ENCODE data around the gene HLA-C. TPM values are rescaled to one million over a fixed set of nuclear protein-coding genes. Genes with fewer than 3 reads are reported as not detected.
"Not testable (repeated sequence)": the region's sequence is repeated elsewhere in the genome, so short reads cannot be mapped to it uniquely, and the experiment has no call there.

HLA-C gene
- total RNA-seq, result 1,739 TPM

GRCh38 chr6:31271641-31272357, at the start of gene HLA-C:
Gene HLA-C, minus strand, starts transcription at chr6:31272092. Its CDS starts 21 bp downstream, at chr6:31272071.
- DNase-seq (ENCODE audit: low read depth in 2 of 3, low spot score in 2 of 3), result peak; percentile 88 to 99 (median 95)

- no peak for DNase-seq (ENCODE audit: low read depth in 2 of 3, low spot score in 2 of 3)
Observed at GRCh38 chr6:31321005-31321707, 49.3 kb upstream of the HLA-C start.

- DNase-seq (ENCODE audit: low read depth in 2 of 3, low spot score in 2 of 3), result no peak
Observed at GRCh38 chr6:31317036-31317435, 45.1 kb upstream of the HLA-C start.

GRCh38 chr6:31309641-31310040, 37.7 kb upstream of the HLA-C start:
- DNase-seq (ENCODE audit: low read depth in 2 of 3, low spot score in 2 of 3), result no peak

- DNase-seq (ENCODE audit: low read depth in 2 of 3, low spot score in 2 of 3), result no peak
Observed at GRCh38 chr6:31308845-31309175, 36.9 kb upstream of the HLA-C start.

- peak; percentile 32 to 68 (median 57) for DNase-seq (ENCODE audit: low read depth in 2 of 3, low spot score in 2 of 3)
Observed at GRCh38 chr6:31308050-31308844, 36.4 kb upstream of the HLA-C start.

GRCh38 chr6:31307669-31308049, 35.8 kb upstream of the HLA-C start:
- no peak for DNase-seq (ENCODE audit: low read depth in 2 of 3, low spot score in 2 of 3)

GRCh38 chr6:31305703-31306219, 33.9 kb upstream of the HLA-C start:
- no peak for DNase-seq (ENCODE audit: low read depth in 2 of 3, low spot score in 2 of 3)

GRCh38 chr6:31304683-31305082, 32.8 kb upstream of the HLA-C start:
- peak in 1 of 3 donors; percentile 17 for DNase-seq (ENCODE audit: low read depth in 2 of 3, low spot score in 2 of 3)

GRCh38 chr6:31300797-31301196, 28.9 kb upstream of the HLA-C start:
- no peak for DNase-seq (ENCODE audit: low read depth in 2 of 3, low spot score in 2 of 3)

GRCh38 chr6:31299947-31300346, 28.1 kb upstream of the HLA-C start:
- no peak for DNase-seq (ENCODE audit: low read depth in 2 of 3, low spot score in 2 of 3)

GRCh38 chr6:31299511-31299910, 27.6 kb upstream of the HLA-C start:
- DNase-seq (ENCODE audit: low read depth in 2 of 3, low spot score in 2 of 3), result no peak

GRCh38 chr6:31294056-31294455, 22.2 kb upstream of the HLA-C start:
- no peak for DNase-seq (ENCODE audit: low read depth in 2 of 3, low spot score in 2 of 3)

- no peak for DNase-seq (ENCODE audit: low read depth in 2 of 3, low spot score in 2 of 3)
Observed at GRCh38 chr6:31293343-31293742, 21.5 kb upstream of the HLA-C start.

- DNase-seq (ENCODE audit: low read depth in 2 of 3, low spot score in 2 of 3), result no peak
Observed at GRCh38 chr6:31289788-31290187, 17.9 kb upstream of the HLA-C start.

GRCh38 chr6:31287619-31288018, 15.7 kb upstream of the HLA-C start:
- DNase-seq (ENCODE audit: low read depth in 2 of 3, low spot score in 2 of 3), result no peak

- no peak for DNase-seq (ENCODE audit: low read depth in 2 of 3, low spot score in 2 of 3)
Observed at GRCh38 chr6:31285982-31286381, 14.1 kb upstream of the HLA-C start.

- DNase-seq (ENCODE audit: low read depth in 2 of 3, low spot score in 2 of 3), result peak in 2 of 3 donors; percentile 30 to 83
Observed at GRCh38 chr6:31285486-31285885, 13.6 kb upstream of the HLA-C start.

- DNase-seq (ENCODE audit: low read depth in 2 of 3, low spot score in 2 of 3), result not testable (repeated sequence)
Observed at GRCh38 chr6:31279647-31280046, 7.8 kb upstream of the HLA-C start.

GRCh38 chr6:31272836-31273626, 1.1 kb upstream of the HLA-C start:
- no peak for DNase-seq (ENCODE audit: low read depth in 2 of 3, low spot score in 2 of 3)
